Stimulated activated CD4-positive, alpha-beta T cell treated with anti-CD3 and anti-CD28 coated beads, Interleukin-12 subunit alpha, Interleukin-12 subunit beta, amount 100 ng/mL, for 48 hours (primary cell): ENCODE measurements around the gene TTLL11.

Experiments
- DNase-seq, 3 donors: peaks; one replicate each; pipeline ENCODE4 v3.0.0-alpha.2; 2020; ENCODE audit warnings: low read depth in 2 of 3, low spot score in 1 of 3

Gene TTLL11

GRCh38 chr9:121818016-121818661 is 275.0 kb downstream of the TTLL11 start:
- DNase-seq, result no peak

- DNase-seq, result no peak
These were observed 275.6 kb downstream of the TTLL11 start for GRCh38 chr9:121817476-121817875.

- no peak for DNase-seq
These were observed 276.2 kb downstream of the TTLL11 start for GRCh38 chr9:121816845-121817450.

- no peak for DNase-seq
These were observed 276.7 kb downstream of the TTLL11 start for GRCh38 chr9:121816449-121816817.

GRCh38 chr9:121815546-121816448 is 277.3 kb downstream of the TTLL11 start:
- DNase-seq, result no peak

GRCh38 chr9:121815084-121815483 is 278.0 kb downstream of the TTLL11 start:
- DNase-seq, result no peak

- no peak for DNase-seq
These were observed 278.5 kb downstream of the TTLL11 start for GRCh38 chr9:121814594-121814993.

GRCh38 chr9:121813519-121814210 is 279.4 kb downstream of the TTLL11 start:
- no peak for DNase-seq

- DNase-seq, result no peak
These were observed 280.9 kb downstream of the TTLL11 start for GRCh38 chr9:121812159-121812735.

GRCh38 chr9:121811751-121812150 is 281.4 kb downstream of the TTLL11 start:
- no peak for DNase-seq

GRCh38 chr9:121811140-121811539 is 282.0 kb downstream of the TTLL11 start:
- no peak for DNase-seq

- DNase-seq, result no peak
These were observed 282.6 kb downstream of the TTLL11 start for GRCh38 chr9:121810489-121810888.

- no peak for DNase-seq
These were observed 283.6 kb downstream of the TTLL11 start for GRCh38 chr9:121809356-121810050.

- no peak for DNase-seq
These were observed 284.3 kb downstream of the TTLL11 start for GRCh38 chr9:121808781-121809180.

GRCh38 chr9:121807823-121808278 is 285.3 kb downstream of the TTLL11 start:
- no peak for DNase-seq

GRCh38 chr9:121807069-121807822 is 285.9 kb downstream of the TTLL11 start:
- DNase-seq, result no peak

GRCh38 chr9:121802753-121803152 is 290.4 kb downstream of the TTLL11 start:
- no peak for DNase-seq

- DNase-seq, result no peak
These were observed 291.5 kb downstream of the TTLL11 start for GRCh38 chr9:121801579-121801978.

- no peak for DNase-seq
These were observed 292.7 kb downstream of the TTLL11 start for GRCh38 chr9:121800376-121800775.

- no peak for DNase-seq
These were observed 294.2 kb downstream of the TTLL11 start for GRCh38 chr9:121798941-121799340.
